Activated CD4-positive, alpha-beta T cell treated with anti-CD3 and anti-CD28 coated beads for 24 hours (primary cell): Measurements from ENCODE around the gene CFAP99.
"Not testable (repeated sequence)": the region's sequence is repeated elsewhere in the genome, so short reads cannot be mapped to it uniquely, and the experiment has no call there.

Experiments used
- DNase-seq, 2 donors: peaks; one replicate each; pipeline ENCODE4 v3.0.0-alpha.2; 2020; ENCODE audit warnings: low read depth in 2 of 2

The CFAP99 gene

DNA sequence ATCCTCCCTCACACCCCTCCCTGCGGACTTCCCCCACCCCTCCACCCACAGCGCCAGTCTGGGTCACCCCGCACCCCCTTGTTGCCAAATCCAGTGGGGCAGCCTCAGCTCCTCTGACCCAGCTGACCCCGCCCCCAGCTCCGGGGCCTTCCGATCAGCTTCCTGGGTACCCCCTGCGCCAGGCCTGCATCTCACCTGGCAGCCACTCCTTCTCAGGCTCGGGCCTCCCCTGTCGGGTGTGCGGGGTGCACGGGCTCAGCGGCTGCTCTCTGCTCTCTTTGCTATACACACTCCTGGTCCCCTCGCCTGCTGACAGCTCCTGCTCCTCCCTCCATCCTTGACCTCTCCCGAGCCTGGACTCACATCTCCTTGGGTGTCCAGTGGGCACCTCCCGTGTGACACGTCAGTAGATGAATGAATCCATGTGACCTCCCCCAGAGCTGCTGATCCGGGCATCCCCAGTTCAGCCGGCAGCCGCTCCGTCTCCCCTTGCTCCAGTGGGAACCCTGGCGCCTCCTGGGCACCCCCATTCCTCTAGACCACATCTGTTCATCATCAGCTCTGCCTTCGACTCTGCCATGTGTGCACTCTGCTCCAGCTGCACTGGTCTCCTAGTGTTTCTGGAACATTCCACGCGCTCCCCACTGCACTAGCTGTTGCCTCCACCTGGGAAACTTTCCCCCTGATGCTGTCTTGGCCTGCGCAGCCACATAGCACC is 9.9 kb downstream of the CFAP99 start:
- no peak for DNase-seq

DNA sequence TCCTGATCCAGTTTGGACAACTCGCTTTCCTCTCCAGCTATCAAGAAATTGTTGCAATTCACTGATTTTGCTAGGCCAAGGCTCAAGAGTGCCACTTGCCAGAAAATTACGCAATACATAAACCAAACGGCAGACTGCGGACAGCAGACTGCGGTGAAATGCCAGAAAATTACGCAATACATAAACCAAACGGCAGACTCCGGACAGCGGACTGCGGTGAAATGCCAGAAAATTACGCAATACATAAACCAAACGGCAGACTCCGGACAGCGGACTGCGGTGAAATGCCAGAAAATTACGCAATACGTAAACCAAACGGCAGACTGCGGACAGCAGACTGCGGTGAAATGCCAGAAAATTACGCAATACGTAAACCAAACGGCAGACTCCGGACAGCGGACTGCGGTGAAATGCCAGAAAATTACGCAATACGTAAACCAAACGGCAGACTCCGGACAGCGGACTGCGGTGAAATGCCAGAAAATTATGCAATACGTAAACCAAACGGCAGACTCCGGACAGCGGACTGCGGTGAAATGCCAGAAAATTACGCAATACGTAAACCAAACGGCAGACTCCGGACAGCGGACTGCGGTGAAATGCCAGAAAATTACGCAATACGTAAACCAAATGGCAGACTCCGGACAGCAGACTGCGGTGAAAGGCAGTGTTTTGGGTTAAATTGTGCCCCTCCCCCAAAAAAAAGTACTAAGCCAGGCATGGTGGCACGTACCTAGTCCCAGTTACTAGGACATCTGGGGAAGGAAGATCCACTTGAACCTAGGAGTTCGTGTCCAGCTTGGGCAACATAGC is 11.4 kb downstream of the CFAP99 start:
- DNase-seq, result not testable (repeated sequence)

DNA sequence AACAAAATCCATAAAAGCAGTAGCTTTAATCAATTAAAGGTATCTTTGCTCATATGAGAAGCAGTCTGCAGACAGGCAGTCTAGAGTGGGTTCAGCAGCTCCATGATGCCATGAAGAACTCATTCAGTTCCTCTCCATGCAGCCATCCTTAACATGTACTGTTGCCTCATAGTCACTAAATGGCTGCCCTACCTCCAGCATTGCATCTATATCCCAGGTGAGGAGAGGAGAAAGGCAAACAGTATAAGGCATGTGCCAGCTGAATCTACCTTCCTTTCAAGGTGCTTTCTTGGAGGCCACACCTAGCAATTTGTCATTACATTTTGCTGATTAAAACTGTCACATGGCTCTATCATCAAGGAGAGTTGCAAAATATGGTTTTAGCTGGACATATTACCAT is 13.2 kb downstream of the CFAP99 start:
- no peak for DNase-seq

DNA sequence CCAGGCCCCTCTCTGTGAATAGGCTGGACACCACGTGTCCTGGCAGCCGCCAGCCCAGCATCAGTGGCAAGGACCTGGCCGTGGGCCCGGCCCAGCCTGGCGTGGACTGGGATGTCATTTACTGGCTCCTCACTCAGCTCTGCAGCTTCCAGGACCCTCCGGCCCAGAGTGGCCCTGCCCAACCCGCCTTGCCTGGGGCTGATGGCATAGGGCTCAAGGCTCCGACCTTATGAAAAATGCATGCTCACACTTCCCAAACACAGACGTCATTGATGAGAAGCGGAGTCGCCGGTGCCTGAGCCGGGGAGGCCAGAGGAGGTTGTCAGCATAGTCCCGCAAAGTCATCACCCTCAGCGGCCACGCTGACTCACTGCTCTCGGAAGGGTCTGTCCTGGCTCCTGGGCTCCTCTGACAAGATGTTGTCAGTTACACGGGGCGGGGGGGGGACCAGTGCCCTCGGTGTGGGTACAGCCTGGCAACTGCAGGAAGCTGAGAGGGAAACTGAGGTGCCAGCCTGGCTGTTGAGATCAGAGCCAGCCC is 14.3 kb downstream of the CFAP99 start:
- DNase-seq, result no peak

DNA sequence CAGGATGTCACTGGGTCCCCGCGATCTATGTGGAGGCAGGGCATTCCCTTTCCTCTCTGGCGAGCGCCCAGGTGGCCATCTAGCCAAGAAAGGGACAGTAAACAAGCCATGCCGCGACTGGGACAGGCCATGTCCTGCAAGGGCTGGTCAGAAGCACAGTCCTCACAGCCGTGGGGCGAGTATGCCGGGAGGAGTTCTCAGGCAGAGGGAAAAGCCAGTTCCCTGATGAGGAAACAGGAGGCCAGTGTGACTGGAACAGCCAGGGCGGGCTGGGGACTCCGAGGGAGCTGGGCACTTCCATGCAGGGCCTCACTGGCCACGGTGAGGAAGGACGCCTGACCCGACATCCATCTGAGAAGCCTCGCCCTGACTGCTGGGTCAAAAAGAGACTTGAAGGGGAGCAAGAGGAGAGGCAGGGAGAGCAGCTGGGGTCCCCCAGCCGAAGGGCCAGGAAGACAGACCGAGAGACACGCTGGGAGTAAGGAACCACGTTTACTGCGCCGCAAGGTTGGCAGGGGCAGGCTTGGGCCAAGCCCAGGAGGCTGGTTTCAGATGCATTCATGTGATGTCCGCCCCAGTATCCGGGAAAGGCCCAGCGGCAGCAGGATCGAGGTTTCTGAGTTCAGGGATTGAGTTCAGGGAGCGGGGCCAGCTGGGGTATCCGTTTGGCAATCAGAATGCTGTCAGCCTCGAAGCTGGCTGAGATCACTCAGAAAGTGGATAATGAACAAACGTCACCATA is 15.0 kb downstream of the CFAP99 start:
- no peak for DNase-seq

DNA sequence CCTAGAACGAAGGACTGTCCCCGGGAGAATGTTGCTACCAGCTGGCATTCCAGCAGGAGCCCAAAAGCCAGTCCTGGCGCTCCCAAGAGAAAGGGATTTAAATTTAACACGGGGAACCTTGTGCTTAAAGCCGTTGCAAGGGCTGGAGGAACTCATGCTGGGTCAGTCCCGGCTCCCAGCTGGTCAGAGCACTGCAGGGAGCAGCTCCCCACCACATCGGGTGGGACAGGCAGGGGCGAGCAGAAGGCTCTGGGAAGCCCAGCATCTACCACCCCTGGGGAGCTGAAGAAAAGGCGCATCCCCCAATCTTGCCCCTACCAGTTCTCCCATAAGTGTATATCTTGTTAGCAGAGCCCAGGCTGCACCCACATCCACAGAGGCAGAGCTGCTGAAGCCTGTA is 15.7 kb downstream of the CFAP99 start:
- no peak for DNase-seq

DNA sequence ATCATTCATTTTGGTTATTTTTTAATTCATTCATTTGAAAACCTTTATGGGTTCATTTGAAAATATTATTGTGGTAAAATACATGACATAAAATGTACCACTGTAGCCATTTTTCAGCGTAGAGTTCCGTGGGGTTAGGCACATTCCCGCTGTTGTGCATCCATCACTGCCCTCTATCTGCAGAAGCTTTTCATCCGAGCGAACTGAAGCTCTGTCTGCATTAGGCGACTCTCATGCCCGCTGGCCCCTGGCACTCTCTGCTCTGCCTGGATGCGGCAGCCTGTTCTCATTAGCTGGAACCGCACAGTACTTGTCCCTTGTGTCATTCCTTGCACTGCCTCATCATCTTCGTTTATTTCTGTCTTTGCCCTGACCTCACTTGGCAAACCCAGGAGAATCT is 17.5 kb downstream of the CFAP99 start:
- no peak for DNase-seq

DNA sequence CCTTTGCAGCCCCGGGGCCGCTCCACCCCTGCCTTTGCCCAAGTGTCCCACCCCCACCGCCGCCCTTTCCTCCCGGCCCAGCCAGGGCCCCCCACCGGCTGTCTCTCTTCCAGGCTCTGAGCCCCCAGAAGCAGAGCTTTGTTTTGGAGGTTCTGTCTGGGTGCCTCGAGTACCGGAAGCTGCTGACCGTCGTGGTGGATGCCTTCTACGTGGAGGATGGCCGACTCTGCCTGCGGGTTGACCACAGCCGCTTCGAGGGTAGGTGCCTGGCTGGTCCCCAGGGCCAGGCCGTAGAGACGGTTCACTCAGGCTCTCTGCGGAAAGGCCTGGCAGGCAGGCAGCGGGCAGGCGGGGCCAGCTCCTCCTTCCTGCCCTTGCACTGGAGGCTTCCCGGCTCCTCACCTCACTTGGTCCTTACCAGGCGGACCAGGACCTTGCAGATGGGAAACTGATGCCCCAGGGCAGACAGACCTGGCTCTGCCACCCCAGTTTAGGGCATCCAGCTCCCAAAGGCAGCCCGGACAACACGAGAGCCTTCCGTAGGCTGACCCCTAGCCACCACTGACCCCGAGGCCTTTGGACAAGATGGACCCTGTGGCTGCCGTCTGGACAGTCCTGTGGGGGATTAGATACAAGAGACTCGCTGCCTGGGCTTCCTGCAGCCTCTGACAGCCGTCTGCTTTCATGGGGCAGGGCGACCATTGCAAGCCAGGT is 18.2 kb downstream of the CFAP99 start:
- DNase-seq, result no peak

DNA sequence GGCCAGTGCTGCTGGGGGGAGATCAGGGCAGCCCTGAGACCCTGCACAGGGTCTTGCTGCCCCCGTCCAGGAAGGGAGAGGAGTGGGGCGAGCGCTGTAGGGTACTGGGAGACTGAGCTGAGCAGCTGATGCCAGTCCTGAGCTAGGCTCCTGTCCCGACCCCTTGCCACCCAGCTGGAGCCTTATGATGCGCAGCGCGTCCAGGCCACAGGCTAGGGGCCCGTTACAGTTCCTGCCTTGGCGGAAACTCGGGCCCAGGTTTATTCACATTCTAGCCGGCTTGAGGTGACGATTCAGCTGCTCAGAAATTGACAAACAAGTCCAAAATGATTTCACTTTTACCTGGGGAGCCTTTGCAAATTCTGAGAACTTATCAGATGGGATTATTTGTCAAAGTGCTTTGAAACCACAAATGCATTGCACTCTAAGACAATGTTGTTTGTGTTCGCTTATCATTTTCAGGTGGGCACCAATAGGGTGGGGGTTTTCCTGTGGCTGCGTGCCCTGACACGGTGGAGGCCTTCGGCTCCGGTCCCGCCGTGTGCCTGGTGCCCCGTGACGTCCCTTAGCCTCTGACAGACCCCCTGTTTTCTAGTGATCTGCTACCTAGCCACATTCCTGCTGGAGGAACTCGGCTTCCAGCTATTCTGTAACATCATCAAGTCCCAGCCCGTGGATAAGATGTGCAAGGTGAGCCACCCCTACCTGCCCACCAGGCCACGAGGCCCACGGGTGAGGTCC is 18.9 kb downstream of the CFAP99 start:
- no peak for DNase-seq

DNA sequence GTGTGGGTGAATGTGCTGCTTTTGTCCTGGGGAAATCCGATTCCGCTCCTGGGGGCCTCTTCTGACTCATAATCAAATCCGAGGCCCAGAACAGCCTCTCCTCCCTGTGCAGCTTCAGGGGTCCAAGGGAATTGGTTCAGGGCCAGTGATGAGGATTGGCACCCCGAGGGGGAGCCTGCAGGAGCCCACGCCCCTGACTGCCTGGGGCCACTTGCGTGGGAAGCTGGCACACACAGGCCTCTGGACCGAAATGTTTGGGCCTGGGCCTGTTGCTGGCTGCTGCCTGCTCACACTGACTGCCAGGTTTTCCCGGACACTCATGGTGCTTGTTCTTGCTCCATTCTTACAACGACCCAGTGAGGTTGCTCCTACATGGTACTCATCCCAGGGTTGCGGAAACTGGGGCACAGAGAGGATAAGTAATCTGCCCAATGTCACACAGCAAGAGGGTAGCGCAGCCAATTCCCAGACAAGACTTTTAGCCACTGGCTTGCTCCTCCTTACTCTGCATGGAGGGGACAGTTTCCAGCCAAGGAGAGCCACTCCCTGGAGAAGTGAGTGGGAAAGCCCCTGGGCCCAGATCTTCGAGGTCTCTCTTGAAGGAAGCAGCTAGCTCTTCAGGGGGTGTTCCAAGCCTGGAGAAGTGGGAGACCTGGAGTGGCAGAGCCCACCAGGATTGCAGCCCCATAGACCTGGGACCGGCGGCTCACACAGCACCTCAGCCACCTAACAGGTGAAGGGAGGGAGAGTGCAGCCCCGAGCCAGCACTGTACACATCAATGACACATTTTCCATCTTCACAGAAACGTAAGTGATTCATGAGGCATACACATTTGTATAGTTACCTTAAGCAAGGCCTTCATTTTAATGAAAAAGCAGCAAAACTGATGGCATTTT is 20.3 kb downstream of the CFAP99 start:
- no peak for DNase-seq

DNA sequence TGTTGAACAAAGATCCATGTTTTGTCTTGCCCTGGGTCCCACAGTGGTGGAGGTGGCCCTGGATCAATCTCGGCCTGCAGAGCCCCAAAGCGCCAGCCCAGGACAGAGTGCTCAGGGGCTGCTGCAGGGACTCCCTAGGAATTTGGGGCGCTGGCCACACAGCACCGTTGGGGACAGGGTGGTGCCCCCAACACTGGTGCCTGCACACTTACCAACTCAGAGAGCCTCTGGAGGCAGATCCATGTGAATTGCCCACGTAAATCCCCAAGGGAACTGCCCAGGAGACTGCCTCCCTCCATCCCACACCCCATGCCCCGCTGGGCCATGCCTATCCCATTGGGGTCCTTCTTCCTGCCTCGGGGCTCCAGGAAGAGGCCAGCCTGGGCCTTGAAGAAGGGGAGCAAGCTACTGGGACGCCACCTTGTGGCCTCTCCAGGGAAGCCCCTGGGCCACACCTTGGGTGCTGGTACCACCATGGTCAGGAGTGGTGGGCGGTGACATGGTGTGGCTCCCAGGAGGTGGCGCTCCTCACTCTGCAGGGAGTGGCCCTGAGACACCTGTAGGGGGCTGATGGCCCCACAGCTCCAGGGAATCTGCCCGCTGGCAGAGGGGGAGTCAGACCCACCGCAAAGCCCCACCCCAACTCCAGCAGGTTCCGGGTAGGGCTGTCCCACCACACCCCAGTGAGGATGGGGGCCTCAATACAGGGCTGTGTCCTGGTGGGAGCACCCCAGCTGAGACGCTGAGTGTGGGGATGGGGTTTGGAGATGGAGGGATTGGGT is 22.8 kb downstream of the CFAP99 start:
- DNase-seq, result peak; percentile 52 to 73

DNA sequence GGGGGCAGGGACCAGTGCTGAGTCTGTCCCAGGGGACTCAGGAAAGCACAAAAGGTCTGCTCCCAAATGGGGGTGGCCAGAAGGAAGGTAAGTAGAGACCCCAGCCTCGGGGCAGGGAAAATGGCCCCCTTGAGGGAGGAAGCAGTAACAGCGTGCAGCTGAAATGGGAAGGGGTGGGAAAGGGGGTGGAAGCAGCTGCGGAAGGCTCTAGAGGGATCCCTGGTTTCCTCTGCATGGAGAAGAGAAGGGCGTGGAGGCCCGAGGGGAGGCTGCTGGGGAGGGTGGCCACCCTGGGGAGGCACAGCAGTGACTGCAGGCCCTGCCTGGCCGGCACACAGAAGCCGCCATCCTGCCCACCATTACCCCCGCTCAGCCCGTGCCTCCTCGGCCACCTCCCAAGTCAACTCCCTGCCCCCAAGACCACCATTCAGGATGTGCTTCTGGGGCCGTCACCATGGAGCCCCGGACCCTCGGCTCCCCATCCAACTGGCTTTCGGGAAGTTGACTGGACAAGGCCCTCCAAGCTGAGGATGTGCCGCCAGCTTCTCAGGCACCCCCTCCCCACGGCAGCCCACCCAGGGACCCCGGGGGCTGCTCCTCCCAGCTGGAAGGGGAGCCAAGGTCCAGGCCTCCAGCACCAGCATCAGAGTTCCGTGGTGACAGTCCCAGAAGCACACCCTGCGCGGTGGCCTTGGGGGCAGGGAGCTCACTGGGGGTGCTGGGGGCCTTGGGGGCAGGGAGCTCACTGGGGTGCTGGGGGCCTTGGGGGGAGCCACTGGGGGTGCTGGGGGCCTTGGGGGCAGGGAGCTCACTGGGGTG is 23.6 kb downstream of the CFAP99 start:
- DNase-seq, result no peak

DNA sequence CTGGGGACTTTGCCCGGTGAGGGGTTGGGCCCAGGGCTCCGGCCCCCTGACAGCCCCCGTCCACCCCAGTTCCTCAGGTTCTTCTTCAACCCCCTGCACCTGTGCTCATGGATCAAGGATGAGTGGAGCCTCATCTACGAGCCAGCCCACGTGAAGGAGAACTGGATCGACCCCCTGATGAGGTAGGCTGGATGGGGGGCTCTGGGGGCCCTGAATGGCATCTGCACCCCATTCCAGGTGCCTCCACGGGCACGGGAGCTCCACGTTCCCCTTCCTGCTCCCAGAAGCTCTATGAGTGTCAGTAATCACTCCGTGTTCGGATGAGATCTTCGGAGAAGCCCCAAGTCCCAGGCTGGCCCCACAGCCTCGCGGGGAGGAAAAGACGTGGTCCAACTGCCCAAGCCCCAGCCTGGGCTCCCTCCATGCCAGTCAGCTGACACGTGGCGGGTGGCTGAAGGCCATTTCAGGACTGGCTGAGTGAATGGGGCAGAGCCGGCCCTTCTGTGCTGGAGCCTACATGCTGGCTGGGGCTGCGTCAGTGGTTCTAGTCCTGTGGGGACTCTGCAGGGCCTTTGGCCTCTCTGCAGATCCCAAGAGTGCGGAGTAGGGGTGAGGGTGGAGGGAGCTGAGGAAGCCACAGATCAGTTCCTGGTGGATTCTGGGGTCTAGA is 24.4 kb downstream of the CFAP99 start:
- DNase-seq, result no peak

DNA sequence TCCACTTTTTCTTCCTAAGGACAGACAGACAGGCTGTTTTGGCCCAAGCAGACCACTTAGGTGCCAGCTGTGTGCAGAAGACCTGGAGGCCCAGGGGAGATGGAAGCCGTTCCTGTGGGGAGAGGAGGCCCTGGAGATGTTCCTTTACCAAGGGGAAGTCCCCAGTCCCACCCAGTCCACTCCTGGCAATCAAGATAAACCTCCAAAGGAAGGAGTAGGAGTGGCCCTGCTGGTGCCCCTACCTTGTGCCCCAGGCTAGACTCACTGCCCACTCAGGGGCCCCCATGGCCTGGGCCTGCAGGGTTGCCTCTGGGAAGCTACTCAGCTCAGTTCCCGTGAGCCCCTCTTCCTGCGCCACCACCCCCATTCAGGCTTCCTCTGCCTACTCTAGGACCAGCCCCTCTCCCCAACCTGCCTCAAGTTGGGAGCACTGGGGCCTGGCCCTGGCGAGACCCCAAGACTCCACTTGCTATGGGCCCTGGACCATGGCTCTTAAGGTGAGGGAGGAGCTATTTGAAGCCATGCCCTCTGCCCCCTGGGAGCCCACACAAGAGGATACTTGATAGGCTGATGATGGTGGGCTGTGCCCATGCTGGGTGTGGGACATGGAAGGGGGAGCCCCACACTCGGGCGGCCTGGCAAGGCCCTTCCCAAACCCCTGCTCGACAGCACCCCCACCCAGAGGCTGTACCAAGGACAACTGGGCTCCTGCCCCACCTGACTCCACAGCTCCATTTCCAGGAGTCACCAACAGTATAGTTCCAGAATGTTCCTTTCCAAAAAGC is 25.4 kb downstream of the CFAP99 start:
- DNase-seq, result no peak

DNA sequence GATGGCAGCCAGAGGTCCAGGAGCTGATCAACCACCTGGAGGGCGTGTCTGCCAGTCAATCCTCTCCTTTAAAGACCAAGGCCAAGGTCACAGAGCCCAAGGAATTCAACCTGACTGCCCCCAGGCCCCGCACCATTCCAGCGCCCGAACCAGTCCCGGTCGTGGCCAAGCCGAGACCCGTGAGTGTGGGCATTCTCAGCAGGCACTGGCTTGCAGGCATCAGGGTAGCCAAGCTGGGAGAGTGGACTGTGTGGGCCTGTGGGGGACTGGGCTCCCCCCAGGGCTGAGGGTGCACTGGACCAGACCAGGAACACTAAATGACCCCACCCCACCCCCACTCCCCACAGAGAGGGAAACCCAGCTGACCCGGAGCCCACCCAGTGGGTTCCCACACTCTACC is 26.4 kb downstream of the CFAP99 start:
- DNase-seq, result no peak

DNA sequence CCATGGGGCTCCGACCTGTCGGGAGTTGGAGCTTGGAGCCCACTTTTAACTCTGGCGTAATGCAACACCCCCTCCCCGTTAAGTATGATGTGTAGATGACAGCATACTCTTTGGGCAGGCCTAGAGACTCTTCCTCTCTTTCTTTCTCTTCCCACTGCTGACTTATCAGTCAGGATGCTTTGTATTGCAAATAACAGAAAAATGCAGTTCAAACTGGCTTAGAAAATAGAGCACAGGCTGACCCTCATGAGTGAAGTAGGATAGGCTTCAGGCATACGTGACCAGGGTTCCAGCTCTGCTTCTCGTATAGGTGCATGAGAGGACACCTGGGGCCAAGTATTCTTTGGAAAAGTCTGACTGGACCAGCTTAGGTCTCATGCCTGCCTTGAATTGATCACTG is 26.8 kb downstream of the CFAP99 start:
- no peak for DNase-seq
